ENCODE data around the gene DOK1. TPM values are rescaled to one million over a fixed set of nuclear protein-coding genes. Genes with fewer than 3 reads are reported as not detected.
"Not testable (repeated sequence)": the region's sequence is repeated elsewhere in the genome, so short reads cannot be mapped to it uniquely, and the experiment has no call there.

Gene DOK1
- total and polyA plus RNA-seq, 8 donors = 8.7 to 35.2 (median 10.5) TPM

DNA sequence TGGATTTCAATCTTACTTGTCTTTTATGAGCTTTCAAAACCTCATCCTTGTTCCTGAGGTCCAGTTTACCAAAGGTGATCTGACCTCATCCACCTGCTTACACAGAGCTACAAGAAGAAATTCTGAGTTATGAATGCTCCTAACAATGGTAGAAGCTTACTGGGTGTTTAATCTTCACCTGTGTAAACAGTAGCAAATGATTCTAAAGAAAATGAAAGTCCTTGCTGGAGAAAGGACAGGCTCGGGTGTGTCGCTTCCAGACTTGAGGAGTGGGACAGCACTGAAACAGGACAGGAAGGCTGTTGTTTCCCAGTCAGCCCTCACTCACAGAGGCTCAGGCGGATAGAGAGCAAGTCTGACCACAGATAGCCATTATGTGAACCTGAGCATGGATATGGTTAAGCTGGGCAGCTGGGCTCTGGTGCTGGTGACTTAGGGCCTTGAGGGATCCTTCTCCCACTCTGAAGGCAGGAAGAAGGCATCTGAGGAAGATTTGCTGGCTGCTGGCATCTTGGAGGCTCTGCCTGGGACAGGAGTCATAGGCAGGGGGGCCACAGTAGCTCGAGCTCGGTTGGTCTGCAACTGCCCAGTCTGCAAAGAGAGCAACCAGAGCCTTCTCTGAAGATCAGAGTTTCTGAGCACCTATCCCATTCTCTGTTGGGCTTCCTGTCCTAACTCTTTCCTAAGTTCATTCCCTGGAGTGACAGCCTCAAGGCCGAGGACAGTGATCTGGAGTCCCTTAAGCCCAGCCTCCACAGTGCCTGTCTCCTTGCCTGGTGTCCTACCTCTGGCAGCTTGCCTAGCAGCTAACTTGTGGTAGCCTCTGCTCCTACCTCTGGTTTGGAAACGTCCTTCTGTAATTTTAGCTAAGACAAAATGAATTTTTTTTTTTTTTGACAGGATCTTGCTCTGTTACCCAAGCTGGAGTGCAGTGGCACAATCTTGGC lies 4.0 kb downstream of the DOK1 start:
- H3K4me3 ChIP-seq = no peak overlapping the region
- peaks cover 7 to 41% of the 10 kb centered on the region in 2 donors for H3K4me1 ChIP-seq
- intact Hi-C loops (cut with DNase I) = no loop called here
- peaks cover 0 to 11% of the 10 kb centered on the region in 2 donors for H3K36me3 ChIP-seq
- H3K27me3 ChIP-seq = peaks cover 0 to 7% of the 10 kb centered on the region in 2 donors
- TF ChIP-seq, protein P1, sequence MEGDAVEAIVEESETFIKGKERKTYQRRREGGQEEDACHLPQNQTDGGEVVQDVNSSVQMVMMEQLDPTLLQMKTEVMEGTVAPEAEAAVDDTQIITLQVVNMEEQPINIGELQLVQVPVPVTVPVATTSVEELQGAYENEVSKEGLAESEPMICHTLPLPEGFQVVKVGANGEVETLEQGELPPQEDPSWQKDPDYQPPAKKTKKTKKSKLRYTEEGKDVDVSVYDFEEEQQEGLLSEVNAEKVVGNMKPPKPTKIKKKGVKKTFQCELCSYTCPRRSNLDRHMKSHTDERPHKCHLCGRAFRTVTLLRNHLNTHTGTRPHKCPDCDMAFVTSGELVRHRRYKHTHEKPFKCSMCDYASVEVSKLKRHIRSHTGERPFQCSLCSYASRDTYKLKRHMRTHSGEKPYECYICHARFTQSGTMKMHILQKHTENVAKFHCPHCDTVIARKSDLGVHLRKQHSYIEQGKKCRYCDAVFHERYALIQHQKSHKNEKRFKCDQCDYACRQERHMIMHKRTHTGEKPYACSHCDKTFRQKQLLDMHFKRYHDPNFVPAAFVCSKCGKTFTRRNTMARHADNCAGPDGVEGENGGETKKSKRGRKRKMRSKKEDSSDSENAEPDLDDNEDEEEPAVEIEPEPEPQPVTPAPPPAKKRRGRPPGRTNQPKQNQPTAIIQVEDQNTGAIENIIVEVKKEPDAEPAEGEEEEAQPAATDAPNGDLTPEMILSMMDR (IDR thresholded peaks at IDR 0.05) = no peak
- ATAC-seq (no peak), DNase-seq (no peak)
- H3K27ac ChIP-seq = peak overlapping the region in 1 of 2 donors; percentile 57
- no peaks in the 10 kb centered on the region for H3K9me3 ChIP-seq

DNA sequence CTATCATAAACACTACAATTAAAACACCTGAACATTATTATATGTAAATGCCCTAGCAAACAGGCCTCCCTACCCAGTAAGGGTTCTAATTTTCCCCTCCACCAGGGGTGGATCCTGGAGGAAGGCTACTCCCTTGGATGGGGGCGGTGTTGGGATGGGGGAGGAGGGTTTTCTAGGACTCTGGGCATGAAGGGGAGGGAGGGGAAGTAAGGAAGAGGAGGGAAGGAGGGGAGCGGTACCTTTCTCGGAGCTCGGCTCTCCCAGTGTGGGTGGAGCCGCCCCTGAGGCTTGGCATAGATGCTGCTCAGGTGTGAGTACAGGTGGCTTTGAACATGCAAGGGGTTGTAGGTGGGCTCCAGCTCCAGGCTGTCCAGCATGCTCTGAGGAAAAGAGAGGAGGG lies 5.4 kb downstream of the DOK1 start:
- intact Hi-C loops (cut with DNase I) = no loop called here
- DNase-seq (no peak), ATAC-seq (no peak)
- TF ChIP-seq, protein P1 (IDR thresholded peaks at IDR 0.05) = no peak
- Histone ChIP-seq H3K4me3 (no peak overlapping the region), H3K9me3 (no peaks in the 10 kb centered on the region), H3K4me1 (peaks cover 6 to 38% of the 10 kb centered on the region in 2 donors), H3K27ac (no peak overlapping the region), H3K36me3 (peaks cover 0 to 11% of the 10 kb centered on the region in 2 donors), H3K27me3 (peaks cover 0 to 7% of the 10 kb centered on the region in 2 donors)

DNA sequence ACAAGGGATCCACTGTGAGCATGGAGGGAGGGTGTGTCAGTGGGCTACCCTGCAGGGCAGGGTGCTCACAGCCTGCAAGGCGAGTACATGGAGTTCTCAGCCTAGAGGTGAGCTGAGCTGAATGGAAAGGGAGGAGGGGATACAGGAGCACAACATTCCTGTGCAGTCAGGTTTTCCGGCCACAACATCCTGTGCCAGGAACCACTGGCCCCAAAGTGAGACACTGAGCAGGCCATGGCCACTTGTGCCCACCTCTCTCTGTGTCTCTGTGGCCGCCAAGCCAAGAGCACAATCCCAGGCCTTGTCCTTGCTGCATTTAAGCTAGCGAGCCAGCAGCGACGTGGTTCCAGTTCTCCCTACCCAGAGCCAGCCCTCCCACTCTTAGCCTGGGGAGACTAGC lies 6.1 kb downstream of the DOK1 start:
- no peak for ATAC-seq
- H3K27me3 ChIP-seq = peaks cover 0 to 7% of the 10 kb centered on the region in 2 donors
- intact Hi-C loops (cut with DNase I) = no loop called here

DNA sequence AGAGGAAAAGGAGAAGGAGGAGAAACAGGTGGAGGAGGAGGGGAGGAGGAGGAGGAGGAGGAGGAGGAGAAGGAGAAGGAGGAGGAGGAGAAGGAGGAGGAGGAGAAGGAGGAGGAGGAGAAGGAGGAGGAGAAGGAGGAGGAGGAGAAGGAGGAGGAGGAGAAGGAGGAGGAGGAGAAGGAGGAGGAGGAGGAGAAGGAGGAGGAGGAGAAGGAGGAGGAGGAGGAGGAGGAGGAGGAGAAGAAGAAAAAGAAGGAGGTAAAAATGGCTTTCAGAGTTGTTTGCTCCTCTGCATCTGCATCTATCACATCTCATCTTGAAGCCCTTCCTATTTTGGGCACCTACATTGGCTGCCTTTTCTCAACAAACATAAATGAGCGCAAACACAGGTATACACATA lies 6.5 kb downstream of the DOK1 start:
- Histone ChIP-seq H3K4me1 (peaks cover 0 to 27% of the 10 kb centered on the region in 2 donors), H3K36me3 (peaks cover 0 to 11% of the 10 kb centered on the region in 2 donors)
- H3K27ac ChIP-seq; H3K9me3 ChIP-seq; DNase-seq; H3K27me3 ChIP-seq; intact Hi-C loops (cut with DNase I); ATAC-seq; H3K4me3 ChIP-seq: not testable (repeated sequence)

More for the DNA sequence above, 6.1 kb downstream of the DOK1 start:
- H3K27ac ChIP-seq = no peak overlapping the region
- no peaks in the 10 kb centered on the region for H3K9me3 ChIP-seq
- TF ChIP-seq, protein P1 (IDR thresholded peaks at IDR 0.05) = no peak
- no peak for DNase-seq
- H3K4me3 ChIP-seq = no peak overlapping the region
- H3K4me1 ChIP-seq = peaks cover 0 to 31% of the 10 kb centered on the region in 2 donors
- peaks cover 0 to 11% of the 10 kb centered on the region in 2 donors for H3K36me3 ChIP-seq

DNA sequence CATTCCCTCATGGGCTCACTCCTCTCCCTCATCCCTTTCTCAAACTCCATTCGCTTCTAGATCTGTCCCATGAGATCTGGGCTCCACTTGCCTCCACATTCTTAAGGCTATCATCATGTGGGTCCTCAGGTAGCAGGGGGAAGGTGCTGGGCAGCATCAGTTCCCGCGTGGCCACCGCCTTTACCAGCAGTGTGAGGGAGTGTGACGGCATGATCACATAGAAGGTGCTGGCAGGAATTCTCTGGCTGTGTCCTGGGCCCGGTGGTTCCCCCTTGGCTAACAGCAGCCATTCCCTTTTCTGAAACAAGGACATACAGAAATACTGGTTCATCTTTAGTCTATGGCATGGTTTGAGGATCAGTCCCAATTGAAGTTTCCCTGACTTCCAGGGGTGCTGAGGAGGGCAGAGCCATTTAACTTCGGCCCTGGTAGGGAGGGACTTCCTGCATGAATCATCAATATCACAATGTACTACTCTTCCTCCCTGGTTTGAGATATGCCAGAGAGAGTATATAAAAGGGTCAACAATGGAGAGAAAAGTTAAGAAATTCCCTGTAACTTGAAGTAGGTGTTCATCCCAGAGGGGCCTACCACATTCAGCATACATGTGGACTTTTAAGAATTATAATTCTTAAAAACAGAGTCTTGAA lies 7.7 kb downstream of the DOK1 start:
- peaks cover 0 to 7% of the 10 kb centered on the region in 2 donors for H3K27me3 ChIP-seq
- DNase-seq = no peak
- no peak overlapping the region for H3K4me3 ChIP-seq
- peaks cover 0 to 27% of the 10 kb centered on the region in 2 donors for H3K4me1 ChIP-seq
- no peaks in the 10 kb centered on the region for H3K9me3 ChIP-seq
- no peak for ATAC-seq
- H3K36me3 ChIP-seq = no peaks in the 10 kb centered on the region
- intact Hi-C loops (cut with DNase I) = no loop called here
- TF ChIP-seq, protein P1 (IDR thresholded peaks at IDR 0.05) = no peak
- H3K27ac ChIP-seq = no peak overlapping the region

All from left lung (tissue), 10 donors.